Measurements from ENCODE around the gene SLC25A11. TPM values are rescaled to one million over a fixed set of nuclear protein-coding genes. Genes with fewer than 3 reads are reported as not detected.

The SLC25A11 gene
- total and polyA plus RNA-seq, 2 donors (not counting 1 experiment from before 2014, with no cell fraction given): 29.2 to 59.3 TPM

GRCh38 chr17:4973256-4974114 is 33.6 kb upstream of the SLC25A11 start:
- no peaks in the 10 kb centered on the region for H4K20me1 ChIP-seq (ENCODE audit: control insufficient read depth, extremely low read depth, insufficient read depth, low read length)
- peaks cover 12% of the 10 kb centered on the region for H3K4me1 ChIP-seq (ENCODE audit: control insufficient read depth, extremely low read depth, insufficient read depth, low read length)
- no peak for TF ChIP-seq EZH2 (IDR thresholded peaks at IDR 0.05; ENCODE audit: low read length, missing control alignments)
- peaks cover 5% of the 10 kb centered on the region for H3K79me2 ChIP-seq (ENCODE audit: control insufficient read depth, insufficient read depth, low read length)
- no peak overlapping the region for H3K9ac ChIP-seq (ENCODE audit: insufficient read depth, low read length)
- H3K4me2 ChIP-seq (ENCODE audit: extremely low read depth, insufficient read depth, low read length): no peak overlapping the region
- H3K27me3 ChIP-seq (ENCODE audit: control insufficient read depth, insufficient read depth, low read length): no peaks in the 10 kb centered on the region
- no peak overlapping the region for H3K4me3 ChIP-seq (replicated peaks in 1 of 4; ENCODE audit: control extremely low read depth in 1 of 4, insufficient read depth in 1 of 4, low read depth in 3 of 4, low read length in 4 of 4)
- H3K9me3 ChIP-seq (ENCODE audit: control insufficient read depth, insufficient read depth, low read depth, low read length): no peaks in the 10 kb centered on the region
- DNase-seq (ENCODE audit: low read depth in 2 of 2): no peak
- H3K27ac ChIP-seq (ENCODE audit: insufficient read depth, low read length): no peak overlapping the region
- H2AFZ ChIP-seq (ENCODE audit: low read length): no peak overlapping the region
- H3K36me3 ChIP-seq (ENCODE audit: control insufficient read depth, insufficient read depth, low read length): peaks cover 23% of the 10 kb centered on the region

GRCh38 chr17:4972752-4973151 is 32.9 kb upstream of the SLC25A11 start:
- peaks cover 6% of the 10 kb centered on the region for H3K79me2 ChIP-seq (ENCODE audit: control insufficient read depth, insufficient read depth, low read length)
- no peak overlapping the region for H3K27ac ChIP-seq (ENCODE audit: insufficient read depth, low read length)
- H3K4me2 ChIP-seq (ENCODE audit: extremely low read depth, insufficient read depth, low read length): no peak overlapping the region
- H3K9me3 ChIP-seq (ENCODE audit: control insufficient read depth, insufficient read depth, low read depth, low read length): no peaks in the 10 kb centered on the region
- no peak overlapping the region for H3K4me3 ChIP-seq (replicated peaks in 1 of 4; ENCODE audit: control extremely low read depth in 1 of 4, insufficient read depth in 1 of 4, low read depth in 3 of 4, low read length in 4 of 4)
- TF ChIP-seq EZH2 (IDR thresholded peaks at IDR 0.05; ENCODE audit: low read length, missing control alignments) (no peak), CTCF (conservative IDR thresholded peaks at IDR 0.05 in 1 of 2, IDR thresholded peaks at IDR 0.05 in 1 of 2; ENCODE audit: low read depth in 1 of 2, low read length in 2 of 2) (no peak)
- H2AFZ ChIP-seq (ENCODE audit: low read length): no peak overlapping the region
- H4K20me1 ChIP-seq (ENCODE audit: control insufficient read depth, extremely low read depth, insufficient read depth, low read length): no peaks in the 10 kb centered on the region
- no peaks in the 10 kb centered on the region for H3K27me3 ChIP-seq (ENCODE audit: control insufficient read depth, insufficient read depth, low read length)
- H3K9ac ChIP-seq (ENCODE audit: insufficient read depth, low read length): no peak overlapping the region
- peaks cover 17% of the 10 kb centered on the region for H3K36me3 ChIP-seq (ENCODE audit: control insufficient read depth, insufficient read depth, low read length)
- peaks cover 14% of the 10 kb centered on the region for H3K4me1 ChIP-seq (ENCODE audit: control insufficient read depth, extremely low read depth, insufficient read depth, low read length)
- no peak for DNase-seq (ENCODE audit: low read depth in 2 of 2)

GRCh38 chr17:4972322-4972721 is 32.5 kb upstream of the SLC25A11 start:
- peaks cover 6% of the 10 kb centered on the region for H3K79me2 ChIP-seq (ENCODE audit: control insufficient read depth, insufficient read depth, low read length)
- no peak for DNase-seq (ENCODE audit: low read depth in 2 of 2)
- H3K27me3 ChIP-seq (ENCODE audit: control insufficient read depth, insufficient read depth, low read length): no peaks in the 10 kb centered on the region
- H2AFZ ChIP-seq (ENCODE audit: low read length): no peak overlapping the region
- no peak overlapping the region for H3K4me2 ChIP-seq (ENCODE audit: extremely low read depth, insufficient read depth, low read length)
- H3K9ac ChIP-seq (ENCODE audit: insufficient read depth, low read length): no peak overlapping the region
- TF ChIP-seq EZH2 (IDR thresholded peaks at IDR 0.05; ENCODE audit: low read length, missing control alignments) (no peak), CTCF (conservative IDR thresholded peaks at IDR 0.05 in 1 of 2, IDR thresholded peaks at IDR 0.05 in 1 of 2; ENCODE audit: low read depth in 1 of 2, low read length in 2 of 2) (no peak)
- peaks cover 14% of the 10 kb centered on the region for H3K4me1 ChIP-seq (ENCODE audit: control insufficient read depth, extremely low read depth, insufficient read depth, low read length)
- H4K20me1 ChIP-seq (ENCODE audit: control insufficient read depth, extremely low read depth, insufficient read depth, low read length): no peaks in the 10 kb centered on the region
- H3K9me3 ChIP-seq (ENCODE audit: control insufficient read depth, insufficient read depth, low read depth, low read length): no peaks in the 10 kb centered on the region
- H3K27ac ChIP-seq (ENCODE audit: insufficient read depth, low read length): no peak overlapping the region
- peaks cover 14% of the 10 kb centered on the region for H3K36me3 ChIP-seq (ENCODE audit: control insufficient read depth, insufficient read depth, low read length)
- H3K4me3 ChIP-seq (replicated peaks in 1 of 4; ENCODE audit: control extremely low read depth in 1 of 4, insufficient read depth in 1 of 4, low read depth in 3 of 4, low read length in 4 of 4): no peak overlapping the region

All from fibroblast of lung (primary cell).